KG1 (cell line): ENCODE results near the gene RAB3D.
"Not testable (repeated sequence)": the region's sequence is repeated elsewhere in the genome, so short reads cannot be mapped to it uniquely, and the experiment has no call there.

Source experiments
- DNase-seq: peaks from one replicate; lab custom pipeline; 2025; lab: John Stamatoyannopoulos, UW

Gene RAB3D

DNA sequence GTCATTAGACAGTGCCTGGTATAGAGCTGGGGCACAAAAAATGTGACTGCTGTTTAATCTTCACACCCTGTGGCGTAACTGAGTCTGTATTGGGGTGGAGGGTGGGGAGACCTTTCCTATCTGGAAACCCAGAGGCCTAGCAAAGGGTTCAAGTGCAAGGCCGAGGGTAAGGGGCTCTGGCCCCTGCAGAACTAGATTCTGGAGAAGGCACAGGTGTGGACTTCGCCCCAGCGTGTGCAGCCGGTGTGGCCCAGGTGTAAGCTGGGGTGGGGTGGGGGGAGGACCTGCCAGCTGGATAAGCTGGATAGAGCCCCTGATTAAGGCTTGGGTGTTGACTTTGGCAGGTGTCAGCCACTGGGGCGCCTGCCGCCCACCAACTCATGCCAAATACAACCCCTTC, 1.3 kb downstream of the RAB3D start:
- DNase-seq, result no peak

DNA sequence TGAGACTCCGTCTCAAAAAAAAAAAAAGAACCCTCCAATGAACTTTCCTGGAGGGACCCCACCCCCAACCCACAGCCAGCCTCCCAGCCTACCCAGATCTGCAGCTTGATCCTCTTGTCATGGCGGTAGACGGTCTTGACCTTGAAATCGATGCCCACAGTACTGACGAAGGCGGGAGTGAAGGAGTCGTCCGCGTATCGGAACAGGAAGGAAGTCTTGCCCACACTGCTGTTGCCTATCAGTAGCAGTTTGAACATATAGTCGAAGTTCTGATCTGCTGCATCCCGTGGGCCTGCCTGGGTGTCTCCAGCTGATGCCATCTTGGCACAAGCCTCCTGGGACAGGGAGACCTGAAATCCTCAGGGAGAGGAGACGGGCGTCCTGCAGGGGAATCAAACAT, 2.4 kb downstream of the RAB3D start:
- no peak for DNase-seq

DNA sequence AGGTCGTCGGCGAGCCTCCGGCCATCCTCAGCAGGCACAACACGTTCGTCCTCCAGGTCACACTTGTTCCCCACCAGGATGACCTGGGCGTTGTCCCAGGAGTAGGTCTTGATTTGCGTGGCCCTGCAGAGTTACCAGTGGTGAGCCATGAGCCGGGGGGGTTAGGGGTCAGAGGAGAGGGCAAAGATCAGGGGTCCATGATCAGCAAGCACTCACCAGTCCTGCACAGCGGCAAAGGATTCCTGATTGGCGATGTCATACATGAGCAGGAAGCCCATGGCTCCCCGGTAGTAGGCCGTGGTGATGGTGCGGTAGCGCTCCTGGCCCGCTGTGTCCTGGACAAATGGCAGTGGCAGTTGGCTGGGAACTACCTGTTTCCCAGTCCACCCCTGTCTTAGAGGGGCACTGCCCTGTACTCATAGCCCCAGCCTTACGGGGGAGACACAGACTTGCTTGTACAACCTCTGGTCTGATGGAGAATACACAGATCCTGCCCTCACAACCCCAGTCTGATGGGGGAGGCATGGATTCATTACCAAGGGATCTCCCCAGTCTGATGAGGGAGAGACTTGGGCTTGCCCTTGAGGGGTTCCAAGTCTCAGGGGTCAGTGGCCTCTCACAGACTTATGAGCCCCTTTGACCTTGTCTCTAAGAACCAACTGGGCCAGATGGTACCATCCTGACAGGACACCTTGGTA, 3.9 kb downstream of the RAB3D start:
- no peak for DNase-seq

DNA sequence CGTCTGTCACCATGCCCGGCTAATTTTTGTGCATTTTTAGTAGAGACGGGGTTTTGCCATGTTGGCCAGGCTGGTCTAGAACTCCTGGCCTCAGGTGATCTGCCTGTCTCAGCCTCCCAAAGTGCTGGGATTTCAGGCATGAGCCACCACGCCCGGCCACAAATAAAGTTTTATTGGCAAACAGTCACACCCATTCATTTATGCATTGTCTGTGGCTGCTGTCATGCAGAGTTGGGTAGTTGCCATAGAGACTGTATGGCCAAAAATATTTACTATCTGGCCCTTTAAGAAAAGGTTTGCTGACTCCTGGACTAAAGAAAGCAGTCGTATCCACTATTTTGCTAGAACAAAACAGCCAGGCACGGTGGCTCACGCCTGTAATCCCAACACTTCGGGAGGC, 5.6 kb downstream of the RAB3D start:
- not testable (repeated sequence) for DNase-seq

DNA sequence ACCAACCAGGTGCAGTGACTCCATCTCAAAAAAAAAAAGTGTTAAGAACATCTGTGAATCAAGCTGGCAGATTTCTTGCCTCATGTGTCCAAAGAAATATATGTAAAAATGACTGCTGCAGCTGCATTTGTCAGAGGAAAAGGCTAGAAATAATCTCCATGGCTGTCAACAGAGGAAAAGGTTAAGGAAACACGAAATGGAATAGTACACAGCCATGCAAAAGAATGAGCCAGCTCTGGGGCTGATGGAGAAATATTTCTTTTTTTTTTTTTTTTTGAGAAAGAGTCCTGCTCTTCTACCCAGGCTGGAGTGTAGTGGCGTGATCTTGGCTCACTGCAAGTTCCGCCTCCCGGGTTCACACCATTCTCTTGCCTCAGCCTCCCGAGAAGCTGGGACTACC, 6.6 kb downstream of the RAB3D start:
- DNase-seq, result no peak

DNA sequence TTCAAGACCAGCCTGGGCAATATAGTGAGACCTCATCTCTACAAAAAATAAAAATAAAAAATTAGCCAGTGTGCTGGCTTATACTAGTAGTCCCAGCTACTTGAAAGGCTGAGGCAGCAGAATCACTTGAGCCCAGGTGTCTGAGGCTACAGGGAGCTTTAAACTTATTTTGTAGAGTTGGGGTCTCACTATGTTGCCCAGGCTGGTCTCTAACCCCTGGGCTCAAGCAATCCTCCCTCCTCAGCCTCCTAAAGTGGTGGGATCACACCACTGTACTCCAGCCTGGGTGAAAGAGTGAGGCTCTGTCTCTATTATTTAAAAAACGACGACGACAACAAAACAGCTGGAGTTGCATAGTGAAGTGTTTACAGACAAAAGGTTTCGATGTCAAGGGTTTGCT, 8.0 kb downstream of the RAB3D start:
- DNase-seq, result no peak

DNA sequence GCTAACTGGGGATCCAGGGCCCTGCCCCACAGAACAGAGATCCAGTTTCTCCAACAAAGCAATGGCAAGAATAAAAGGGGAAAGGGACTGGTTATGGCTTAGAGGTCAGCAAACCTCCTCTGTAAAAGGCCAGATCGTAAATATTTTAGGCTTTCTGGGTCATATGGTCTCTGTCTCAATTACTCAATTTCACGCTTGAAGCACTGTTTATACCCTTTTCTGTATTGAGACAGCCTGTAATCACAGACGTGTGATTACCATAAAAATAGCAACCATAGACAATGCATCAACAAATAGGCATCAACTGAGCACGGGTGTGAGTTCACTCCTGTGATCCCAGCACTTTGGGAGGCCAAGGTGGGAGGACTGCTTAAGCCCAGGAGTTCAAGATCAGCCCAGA, 9.3 kb downstream of the RAB3D start:
- no peak for DNase-seq

DNA sequence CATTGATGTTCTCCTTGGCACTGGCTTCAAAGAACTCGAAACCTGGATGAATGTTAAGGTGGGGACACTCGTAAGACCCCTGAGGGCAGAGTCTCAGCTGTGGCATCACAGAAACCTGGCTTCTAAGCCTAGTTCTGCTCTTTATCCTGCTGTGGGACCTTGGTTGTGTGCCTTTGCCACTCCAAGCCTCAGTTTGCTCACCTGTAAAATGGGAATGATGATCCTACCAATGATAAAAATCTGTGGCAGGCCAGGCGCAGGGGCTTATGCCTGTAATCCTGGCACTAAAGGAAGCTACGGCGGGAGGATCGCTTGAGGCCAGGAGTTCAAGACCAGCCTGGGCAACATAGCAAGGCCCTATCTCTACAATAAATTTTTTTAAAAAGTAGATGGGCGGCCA, 13.9 kb downstream of the RAB3D start:
- no peak for DNase-seq

DNA sequence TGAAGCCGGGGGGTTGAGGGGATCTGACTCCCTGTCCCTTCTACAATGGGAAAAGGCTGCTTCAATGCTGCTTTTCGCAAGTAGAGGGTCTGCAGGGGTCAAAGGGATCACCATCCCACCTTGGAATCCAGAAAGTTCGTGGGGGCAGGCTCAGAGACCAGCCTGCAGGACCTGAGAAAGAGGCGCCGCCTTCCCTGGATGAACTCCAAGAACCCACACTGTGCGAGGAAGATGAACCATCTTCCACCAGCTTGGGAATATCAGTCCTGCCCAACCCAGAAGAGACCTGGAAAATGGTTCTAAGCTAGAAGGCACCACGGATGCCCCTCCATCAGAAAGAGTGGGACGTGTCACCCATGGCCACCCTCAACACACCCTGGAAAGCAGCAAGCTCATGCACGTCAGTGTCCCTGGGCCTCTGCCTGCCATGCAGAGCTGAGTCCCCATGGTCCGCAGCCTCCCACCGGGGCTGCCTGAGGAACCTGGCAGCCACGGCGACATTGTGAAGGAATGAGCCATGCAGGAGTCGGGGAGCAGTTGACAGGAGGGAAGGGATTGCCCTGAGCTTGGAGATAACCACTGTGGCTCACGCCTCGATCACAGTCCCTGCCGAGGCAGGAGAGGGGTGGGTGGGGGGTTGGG, 14.6 kb downstream of the RAB3D start:
- no peak for DNase-seq

DNA sequence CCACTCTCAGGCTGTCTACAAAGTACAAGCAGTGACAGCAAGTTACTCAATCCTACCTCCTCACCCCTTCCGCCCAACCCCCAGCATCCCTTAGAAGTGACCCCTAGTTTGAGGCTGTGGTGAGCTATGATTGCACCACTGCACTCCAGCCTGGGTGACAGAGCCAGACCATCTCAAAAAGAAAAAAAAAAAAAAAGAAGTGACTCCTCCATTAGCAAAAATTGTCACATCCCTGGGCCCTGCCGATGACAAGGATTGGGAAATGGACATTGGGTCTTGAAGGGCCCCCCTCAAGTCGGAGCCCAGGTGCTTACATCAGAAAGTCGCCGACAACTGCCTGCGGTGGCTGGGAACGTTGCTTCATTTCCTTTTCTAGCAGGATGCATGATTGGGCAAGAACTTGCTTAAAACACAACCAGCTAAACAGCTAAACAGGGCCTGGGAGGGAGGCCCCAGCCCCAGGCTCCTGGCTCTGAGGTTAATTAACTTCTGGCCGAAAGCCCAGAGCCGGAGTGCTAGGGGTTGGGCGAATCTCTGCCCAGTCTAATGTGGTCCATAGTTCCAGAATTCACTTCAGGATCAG, 15.3 kb downstream of the RAB3D start:
- DNase-seq, result peak; percentile 81

DNA sequence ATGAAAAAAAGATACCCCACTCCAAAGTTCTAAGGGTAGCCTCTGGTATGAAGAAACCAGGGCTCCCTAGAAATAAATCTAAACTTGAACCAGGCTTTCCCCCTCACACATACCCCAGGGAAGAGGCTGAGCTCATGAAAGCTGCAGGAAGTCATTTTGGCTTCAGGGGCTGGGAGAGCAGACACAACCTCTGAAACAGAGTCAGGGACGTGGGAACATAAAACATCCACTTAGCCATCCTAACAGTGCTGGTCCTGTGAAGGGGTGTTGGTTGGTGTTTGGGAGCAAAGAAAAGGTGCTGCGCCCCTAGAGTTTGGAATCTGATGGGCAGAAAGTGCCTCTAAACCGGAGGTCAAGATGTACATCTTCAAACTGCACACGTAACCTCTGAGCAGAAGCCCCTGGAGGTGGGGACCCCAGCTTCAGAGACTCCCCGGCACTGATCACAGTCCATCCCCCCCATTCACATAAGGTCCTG, 15.8 kb downstream of the RAB3D start:
- no peak for DNase-seq

DNA sequence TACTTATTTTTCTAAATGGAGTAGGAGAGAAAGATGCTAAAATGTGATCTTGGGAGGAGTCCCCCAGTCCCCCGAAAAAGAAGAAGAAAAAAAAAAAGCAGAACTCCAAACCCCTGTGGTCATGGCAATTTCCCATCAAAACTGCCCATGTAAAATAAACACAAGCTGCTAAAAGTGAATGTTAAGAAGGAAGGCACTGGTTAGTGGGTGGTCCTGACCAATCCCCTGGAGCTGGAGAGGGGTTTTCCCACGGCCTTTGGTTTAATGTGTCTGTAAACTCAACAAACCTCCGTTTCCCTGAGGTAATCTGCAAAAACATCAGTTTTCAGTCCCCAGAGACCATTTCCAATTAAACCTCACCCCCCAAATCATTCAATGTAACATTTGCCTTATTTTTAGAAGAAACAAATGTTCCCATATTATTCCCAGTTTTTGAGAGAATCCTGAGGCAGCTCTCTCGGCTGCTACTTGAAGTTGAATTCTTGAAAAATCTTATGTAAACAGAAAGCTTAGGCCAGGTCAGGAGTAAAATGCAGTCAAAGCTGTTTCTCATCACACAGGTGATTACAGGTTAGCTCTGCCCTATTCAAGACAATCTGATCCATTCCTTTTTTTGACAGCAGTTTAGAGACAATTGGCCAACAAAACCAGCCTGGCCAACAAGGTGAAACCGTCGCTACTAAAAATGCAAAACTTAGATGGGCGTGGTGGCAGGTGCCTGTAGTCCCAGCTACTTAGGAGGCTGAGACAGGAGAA, 17.0 kb downstream of the RAB3D start:
- DNase-seq, result peak; percentile 28

DNA sequence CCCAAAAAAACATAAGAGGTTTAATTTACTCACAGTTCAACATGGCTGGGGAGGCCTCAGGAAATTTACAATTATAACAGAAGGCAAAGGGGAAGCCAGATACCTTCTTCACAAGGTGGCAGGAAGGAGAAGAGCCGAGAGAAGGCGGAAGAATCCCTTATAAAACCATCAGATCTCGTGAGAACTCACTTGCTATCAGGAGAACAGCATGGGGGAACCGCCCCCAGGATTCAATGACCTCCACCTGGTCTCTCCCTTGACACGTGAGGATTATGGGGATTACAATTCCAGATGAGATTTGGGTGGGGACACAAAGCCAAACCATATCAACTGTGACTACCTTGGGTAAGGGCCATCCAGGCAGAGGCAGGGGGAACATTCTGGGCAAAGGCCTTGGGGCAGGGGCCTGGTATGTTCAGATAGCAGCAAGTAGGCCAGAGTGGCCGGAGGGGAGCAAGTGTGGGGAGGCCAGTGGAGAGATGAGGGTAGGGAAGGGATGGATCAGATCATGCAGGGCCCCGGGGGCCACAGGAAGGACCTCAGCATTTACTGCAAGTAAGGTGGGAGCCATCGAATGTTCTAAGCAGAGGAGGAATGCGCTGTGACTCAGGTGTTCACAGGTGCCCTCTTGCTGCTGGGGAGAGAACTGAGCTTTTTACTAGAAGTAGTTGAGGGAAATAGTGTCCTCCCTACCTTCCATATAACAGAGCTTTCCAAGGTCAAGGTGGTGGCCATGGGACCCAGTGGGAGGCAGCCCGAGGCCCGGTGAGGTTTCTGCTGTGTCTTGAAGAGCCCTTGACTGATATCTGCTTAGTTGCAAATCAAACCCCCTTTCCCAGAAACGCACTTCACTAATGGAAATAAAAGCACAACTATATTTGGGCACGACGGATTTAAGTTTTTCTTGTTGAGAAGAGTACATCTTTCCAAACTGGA, 18.0 kb downstream of the RAB3D start:
- no peak for DNase-seq

DNA sequence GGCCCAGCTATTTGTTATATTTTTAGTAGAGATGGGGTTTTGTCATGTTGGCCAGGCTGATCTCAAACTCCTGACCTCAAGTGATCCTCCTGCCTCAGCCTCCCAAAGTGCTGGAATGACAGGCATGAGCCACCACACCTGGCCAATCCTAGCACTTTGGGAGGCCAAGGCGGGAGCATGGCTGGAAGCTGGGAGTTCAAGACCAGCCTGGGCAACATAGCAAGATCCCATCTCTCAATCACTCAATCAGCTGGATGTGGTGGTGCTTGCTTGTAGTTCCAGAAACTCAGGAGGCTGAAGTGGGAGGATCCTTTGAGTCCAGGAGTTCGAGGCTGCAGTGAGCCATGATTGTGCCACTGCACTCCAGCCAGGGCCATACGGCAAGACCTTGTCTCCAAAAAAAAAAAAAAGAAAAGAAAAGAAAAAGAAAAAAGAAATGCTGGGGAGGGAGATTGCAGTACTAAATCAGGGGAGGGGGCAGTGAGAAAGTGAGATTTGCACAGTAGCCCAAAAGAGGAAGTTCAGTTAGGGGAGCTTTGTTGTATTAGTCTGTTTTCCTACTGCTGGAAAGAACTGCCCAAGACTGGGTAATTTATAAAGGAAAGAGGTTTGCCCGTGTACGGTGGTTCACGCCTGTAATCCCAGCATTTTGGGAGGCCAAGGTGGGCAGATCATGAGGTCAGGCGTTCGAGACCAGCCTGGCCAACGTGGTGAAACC, 19.0 kb downstream of the RAB3D start:
- not testable (repeated sequence) for DNase-seq

DNA sequence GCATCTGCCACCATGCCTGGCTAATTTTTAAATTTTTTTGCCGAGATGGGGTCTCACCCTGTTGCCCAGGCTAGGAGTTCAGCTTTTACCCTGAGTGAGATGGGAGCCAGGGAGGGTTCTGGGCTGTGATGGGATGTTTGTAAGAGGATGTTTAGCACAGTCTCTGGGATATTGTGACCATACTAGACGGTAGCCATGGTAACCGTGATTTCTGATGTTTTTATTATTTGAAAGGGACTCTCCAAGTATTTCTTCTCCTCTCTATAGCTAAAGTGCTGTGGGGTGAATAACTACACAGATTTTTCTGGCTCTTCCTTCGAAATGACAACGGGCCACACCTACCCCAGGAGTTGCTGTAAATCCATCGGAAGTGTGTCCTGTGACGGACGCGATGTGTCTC, 33.1 kb downstream of the RAB3D start:
- no peak for DNase-seq

DNA sequence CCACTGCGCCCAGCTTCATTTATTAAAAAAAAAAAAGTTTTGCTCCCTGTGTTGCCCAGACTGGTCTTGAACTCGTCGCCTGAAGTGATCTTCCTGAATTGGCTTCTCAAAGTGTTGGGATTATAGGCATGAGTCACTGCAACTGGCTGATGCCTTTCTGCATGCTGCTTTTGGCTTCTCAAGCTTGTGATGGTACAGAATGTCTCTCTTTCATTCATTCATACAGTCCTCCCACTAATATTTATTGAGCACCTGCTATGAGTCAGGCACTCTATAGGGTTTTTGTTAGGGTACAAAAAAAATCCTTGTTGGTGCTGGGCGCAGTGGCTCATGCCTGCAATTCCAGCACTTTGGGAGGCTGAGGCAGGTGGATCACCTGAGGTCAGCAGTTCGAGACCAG, 34.5 kb downstream of the RAB3D start:
- DNase-seq, result no peak

DNA sequence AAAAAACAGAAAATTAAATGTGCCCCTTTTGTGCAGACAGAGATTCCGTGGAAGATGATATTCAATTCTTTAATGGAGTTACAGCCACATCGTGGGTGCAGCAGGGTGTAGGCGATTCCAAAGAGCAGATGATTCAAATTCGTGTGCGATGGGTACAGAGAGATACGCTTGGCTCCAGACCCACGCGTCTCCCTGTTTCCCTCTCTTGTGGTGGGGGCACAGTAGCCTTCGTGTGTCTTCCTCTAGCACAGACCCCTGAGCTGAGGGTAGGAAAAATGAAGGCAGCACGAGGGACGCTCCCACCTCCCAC, 38.7 kb downstream of the RAB3D start:
- no peak for DNase-seq

DNA sequence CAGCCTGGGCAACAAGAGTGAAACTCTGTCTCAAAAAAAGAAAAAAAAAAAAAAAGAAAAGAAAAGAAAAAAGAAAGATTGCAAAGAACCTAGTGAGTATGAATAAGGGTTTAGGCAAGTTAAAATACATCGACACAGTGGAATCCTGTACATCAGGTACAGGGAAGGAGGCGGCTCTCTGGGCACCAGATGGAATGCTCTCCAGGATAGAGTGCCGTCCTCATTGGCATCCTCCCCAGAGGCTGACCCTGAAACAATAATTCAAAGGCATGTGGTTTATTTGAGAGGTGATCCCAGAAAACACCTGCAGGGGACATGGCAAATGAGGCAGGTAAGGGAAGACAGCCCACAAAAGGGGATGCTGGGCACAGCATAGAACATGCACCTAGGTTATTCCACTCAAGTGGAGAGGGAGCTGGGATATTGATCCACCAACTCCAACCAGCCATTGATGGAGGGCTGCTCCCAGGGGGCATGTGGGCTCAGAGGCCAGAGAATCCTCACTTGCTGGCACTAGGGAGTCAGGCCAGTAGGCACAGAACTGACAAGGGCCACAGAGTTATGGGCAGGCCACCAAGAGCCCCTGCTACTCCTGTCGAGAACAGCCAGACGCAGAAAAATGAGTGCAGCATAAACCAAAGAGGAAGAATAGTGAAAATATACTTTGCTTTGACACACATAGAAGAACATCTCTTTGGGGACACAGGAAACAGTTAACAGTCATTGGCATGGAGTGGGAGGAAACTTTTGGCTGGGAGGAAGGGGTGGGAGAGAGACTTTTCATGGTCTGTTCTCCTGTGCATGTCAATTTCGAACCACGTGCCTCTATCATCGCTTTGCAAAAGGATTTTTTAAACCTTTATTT, 39.3 kb downstream of the RAB3D start:
- no peak for DNase-seq

DNA sequence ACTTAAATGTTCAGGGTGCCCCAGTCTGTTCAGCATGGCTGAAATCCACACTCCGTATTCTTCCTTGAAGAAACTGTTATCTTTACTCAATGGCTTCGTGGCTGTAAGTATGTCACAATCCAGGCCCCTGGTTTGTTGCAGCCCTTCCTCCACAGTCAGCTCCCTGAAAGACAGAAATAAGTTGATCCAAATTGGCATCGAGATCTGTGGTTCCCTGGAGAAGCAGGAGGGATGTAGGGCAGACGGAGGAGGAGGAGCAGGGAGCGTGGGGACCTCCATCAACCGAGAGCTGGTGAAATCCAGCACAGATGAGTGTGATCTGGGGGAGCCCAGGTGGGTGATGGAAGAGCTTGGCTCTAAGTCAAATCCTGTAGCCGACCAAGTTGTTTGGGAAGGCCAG, 43.2 kb downstream of the RAB3D start:
- no peak for DNase-seq

DNA sequence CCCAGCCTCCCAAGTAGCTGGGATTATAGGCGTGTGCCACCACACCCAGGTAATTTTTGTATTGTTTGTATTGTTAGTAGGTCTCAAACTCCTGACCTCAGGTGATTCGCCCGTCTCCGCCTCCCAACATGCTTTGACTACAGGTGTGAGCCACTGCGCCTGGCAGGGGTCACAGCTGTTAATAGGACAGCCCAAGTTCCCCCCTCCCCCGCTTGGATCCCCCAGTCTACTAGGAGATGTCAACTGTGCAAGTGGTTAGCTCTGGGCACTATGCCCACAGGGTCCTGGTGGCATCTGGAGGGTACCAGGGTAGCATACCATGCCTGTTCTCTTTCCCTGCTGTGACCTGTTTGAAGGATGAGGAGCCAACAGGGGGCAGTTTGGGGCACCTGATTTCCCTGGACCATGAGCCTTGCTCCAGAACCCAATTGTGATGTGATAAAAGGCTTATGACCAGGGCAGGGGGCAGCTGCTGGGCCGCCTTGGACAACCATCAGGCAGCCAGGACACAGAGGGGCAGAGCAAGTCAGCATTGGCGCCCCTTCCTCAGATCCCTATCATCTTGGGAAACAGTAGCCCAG, 43.7 kb downstream of the RAB3D start, which contains the start of gene TSPAN16:
TSPAN16 (plus strand) TSS at position 496 of the 581 bp plus-strand sequence. CDS start 138 bp downstream, outside the sequence.
- no peak for DNase-seq
